T-cell (primary cell): ENCODE data around the gene NABP2. TPM values are rescaled to one million over a fixed set of nuclear protein-coding genes. Genes with fewer than 3 reads are reported as not detected.

Experiments used
- ATAC-seq, 4 experiments: fragments of 200-7000 bp in 3 of 4; fragments of 150-1000 bp in 1 of 4; cut with Tn5 transposase; replicated peaks in 1 of 4; 1 replicate in 3 of 4; 2 replicates in 1 of 4; pipeline ENCODE4 v1.10.0; 2021; ENCODE audit warnings: moderate library complexity in 3 of 4, mild to moderate bottlenecking in 2 of 4, moderate number of reproducible peaks in 1 of 4
- CTCF ChIA-PET, 2 donors: fragments of 300-600 bp; sonication (Branson Sonifier 250); formaldehyde crosslinking; loops; one replicate each; lab custom pipeline; 2022; ENCODE audit warnings: antibody characterized with exemption in 2 of 2; lab: Charles Lee
- POLR2A ChIA-PET, 2 donors: fragments of 300-600 bp; sonication (Branson Sonifier 250); formaldehyde crosslinking; loops; one replicate each; lab custom pipeline; 2022; ENCODE audit warnings: antibody characterized with exemption in 2 of 2; lab: Charles Lee
- DNase-seq, 35 experiments: peaks; one replicate each; pipeline versions ENCODE4 v3.0.0 to v3.0.0-alpha.2; 2013 to 2023
- H3K27ac ChIP-seq: one replicate; pipeline ENCODE4 v1.5.1; 2013; ENCODE audit warnings: low read length
- H3K27me3 ChIP-seq, 2 experiments: replicated peaks in 1 of 2; 1 replicate in 1 of 2; 2 replicates in 1 of 2; pipeline versions ENCODE4 v1.6.1 to v1.7.0; 2013; ENCODE audit warnings: low read length in 1 of 2, mixed read lengths in 1 of 2; ENCODE audit not compliant: control insufficient read depth in 2 of 2, insufficient read depth in 2 of 2; ENCODE audit errors: extremely low read depth in 1 of 2
- H3K36me3 ChIP-seq, 2 donors: 1 replicate in 1 of 2; 2 replicates in 1 of 2; pipeline versions ENCODE4 v1.6.1 to v1.7.0; 2013; ENCODE audit warnings: low read length in 1 of 2; ENCODE audit not compliant: control insufficient read depth in 2 of 2, insufficient read depth in 1 of 2; ENCODE audit errors: extremely low read depth in 1 of 2
- H3K4me1 ChIP-seq, 2 experiments: 1 replicate in 1 of 2; 2 replicates in 1 of 2; pipeline versions ENCODE4 v1.6.1 to v1.7.0; 2013; ENCODE audit warnings: low read length in 2 of 2, mixed read lengths in 1 of 2; ENCODE audit not compliant: insufficient read depth in 2 of 2, control insufficient read depth in 1 of 2; ENCODE audit errors: extremely low read depth in 1 of 2
- H3K4me3 ChIP-seq, 2 donors: 1 replicate in 1 of 2; 2 replicates in 1 of 2; pipeline versions ENCODE4 v1.5.1 to v1.7.0; 2013; ENCODE audit warnings: mild to moderate bottlenecking in 2 of 2, low read length in 1 of 2, moderate library complexity in 1 of 2; ENCODE audit not compliant: control insufficient read depth in 1 of 2; ENCODE audit errors: extremely low read depth in 1 of 2
- H3K9me3 ChIP-seq: 2 replicates; pipeline ENCODE4 v1.7.0; 2013
- H3K27ac Mint-ChIP-seq, 2 donors: one replicate each; pipeline ENCODE4 v1.8.0; 2020 to 2021; ENCODE audit warnings: mild to moderate bottlenecking in 2 of 2, mixed read lengths in 2 of 2
- H3K27me3 Mint-ChIP-seq, 2 donors: one replicate each; pipeline ENCODE4 v1.8.0; 2021 to 2022; ENCODE audit warnings: mixed read lengths in 2 of 2
- H3K36me3 Mint-ChIP-seq: one replicate; pipeline ENCODE4 v1.8.0; 2021; ENCODE audit warnings: mixed read lengths
- H3K4me1 Mint-ChIP-seq, 3 donors: one replicate each; pipeline ENCODE4 v1.8.0; 2020 to 2022; ENCODE audit warnings: mixed read lengths in 3 of 3, mild to moderate bottlenecking in 1 of 3
- H3K4me3 Mint-ChIP-seq, 3 donors: one replicate each; pipeline ENCODE4 v1.8.0; 2020 to 2022; ENCODE audit warnings: mild to moderate bottlenecking in 3 of 3, mixed read lengths in 3 of 3, moderate library complexity in 3 of 3
- H3K9me3 Mint-ChIP-seq, 3 donors: one replicate each; pipeline ENCODE4 v1.8.0; 2020 to 2022; ENCODE audit warnings: mixed read lengths in 3 of 3
- WGBS: methylation state at CpG from one replicate; pipeline ENCODE4 v1.1.5; 2013; ENCODE audit warnings: missing lambda C conversion rate; ENCODE audit not compliant: insufficient coverage; 5-methylcytosine and 5-hydroxymethylcytosine counted together
- total RNA-seq, 35 experiments: library from RNA in 6 of 35; stranded (reverse) in 6 of 35; fragments of 120-200 nt in 1 of 35; gene quantifications; one replicate each; pipeline versions ENCODE4 v1.2.1 to v1.2.4 and lab custom pipeline; 2013 to 2026

Gene NABP2
- total RNA-seq, 5 donors from 2014 or later (not counting 1 experiment from before 2014, with no cell fraction given), result 11.8 to 19.1 (median 14.0) TPM

DNA sequence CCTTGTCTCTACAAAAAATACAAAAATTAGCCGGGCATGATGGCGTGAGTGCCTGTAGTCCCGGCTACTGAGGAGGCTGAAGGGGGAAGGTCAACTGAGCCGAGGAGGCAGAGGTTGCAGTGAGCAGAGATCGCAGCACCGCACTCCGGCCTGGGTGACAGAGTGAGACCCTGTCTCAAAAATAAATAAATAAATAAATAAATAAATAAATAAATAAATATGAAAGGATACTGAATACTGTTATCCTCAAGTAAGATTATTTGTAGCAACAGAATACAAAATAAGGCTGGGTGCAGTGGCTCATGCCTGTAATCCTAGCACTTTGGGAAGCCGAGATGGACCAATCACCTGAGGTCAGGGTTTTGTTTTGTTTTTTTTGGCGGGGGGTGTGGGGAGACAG, 4.3 kb upstream of the NABP2 start:
- ATAC-seq (no peak), DNase-seq (no peak)
- Histone ChIP-seq H3K36me3 (peaks cover 3 to 13% of the 10 kb centered on the region in 2 donors), H3K4me3 (no peak overlapping the region), H3K27me3 (no peaks in the 10 kb centered on the region), H3K4me1 (peaks cover 18 to 49% of the 10 kb centered on the region in 2 experiments), H3K9me3 (no peaks in the 10 kb centered on the region), H3K27ac (no peak overlapping the region)
- 100% methylated on average over 2 of the region's 9 CpGs for WGBS
- peaks cover 48 to 50% (median 50%) of the 10 kb centered on the region in 3 donors for H3K4me1 Mint-ChIP-seq
- H3K27ac Mint-ChIP-seq, result no peak overlapping the region
- H3K4me3 Mint-ChIP-seq, result peak overlapping the region; percentile 19 to 47 (median 31)
- ChIA-PET CTCF (no interaction called here), POLR2A (no interaction called here)
- peaks cover 5% of the 10 kb centered on the region for H3K36me3 Mint-ChIP-seq
- H3K27me3 Mint-ChIP-seq, result no peaks in the 10 kb centered on the region
- no peaks in the 10 kb centered on the region for H3K9me3 Mint-ChIP-seq

DNA sequence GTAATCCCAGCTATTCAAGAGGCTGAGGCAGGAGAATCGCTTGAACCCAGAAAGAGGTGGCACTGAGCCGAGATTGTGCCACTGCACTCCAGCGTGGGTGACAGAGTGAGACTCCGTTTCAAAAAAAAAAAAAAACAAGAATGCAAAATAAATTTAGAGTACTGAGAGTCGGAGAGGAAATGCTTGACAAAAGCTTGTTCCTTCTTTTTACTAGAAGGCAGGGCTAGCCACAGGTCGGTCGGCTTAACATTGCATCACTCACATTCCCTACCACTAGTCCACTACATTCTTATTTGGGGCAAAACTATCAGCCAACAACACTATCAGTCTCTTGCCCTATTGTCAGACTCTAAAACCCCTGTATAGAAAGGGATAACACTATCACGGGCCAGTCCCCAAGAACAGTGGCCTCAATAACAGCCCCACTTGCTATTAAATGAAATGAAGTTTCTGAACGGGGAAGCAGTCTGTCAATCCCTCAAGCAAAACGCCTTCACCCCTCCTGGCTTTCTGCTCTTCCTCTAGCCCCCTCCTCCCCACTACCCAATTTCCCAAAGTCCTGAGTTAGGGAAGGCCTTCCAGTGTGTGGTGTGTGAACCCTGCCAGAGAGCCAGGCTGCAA, 3.4 kb upstream of the NABP2 start:
- ATAC-seq, result no peak
- CTCF ChIA-PET, result interaction anchor here in 1 of 2 donors (0.7 to 3.0 kb wide), 3 partner anchors 15 to 140 kb away, joined by 3 to 36 read pairs (median 21); partner anchors contain the start of gene SMARCC2

DNA sequence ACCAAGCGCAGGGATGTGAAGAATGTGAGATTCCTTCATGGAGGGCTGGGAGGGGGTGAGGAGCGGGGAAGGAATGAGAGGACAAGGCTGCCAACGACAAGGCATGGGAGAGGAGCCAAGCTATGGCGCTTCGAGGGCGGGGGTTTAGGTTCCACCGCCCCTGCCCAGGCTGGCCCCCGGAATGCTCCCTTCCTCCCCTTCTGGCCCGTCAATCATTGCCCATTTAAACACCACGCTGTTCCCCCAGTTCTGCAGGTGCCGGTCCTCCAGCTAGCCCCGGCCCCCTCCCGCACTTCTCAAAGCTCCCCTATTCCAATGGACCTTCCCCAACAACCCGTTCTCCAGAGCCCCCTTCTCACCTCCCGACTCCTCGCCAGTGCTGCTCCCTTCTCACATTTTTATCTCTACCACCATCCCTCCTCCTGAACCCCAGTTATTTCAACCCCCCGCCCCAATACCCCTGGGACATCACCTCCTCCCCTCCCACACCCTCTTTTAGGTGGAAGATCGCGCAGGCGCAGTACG, 2.8 kb upstream of the NABP2 start:
- ChIA-PET POLR2A (interaction anchor here (0.9 to 1.7 kb wide), 5 partner anchors 61 to 139 kb away, joined by 3 to 10 read pairs (median 5); partner anchors contain the start of genes ESYT1 (in 1 of the 2), PA2G4 (in 1 of the 2), STAT2 (in 1 of the 2) and ZC3H10 (in 1 of the 2)), CTCF (interaction anchor here (0.6 to 3.0 kb wide), 24 partner anchors 8 to 483 kb away, joined by 3 to 36 read pairs (median 5); partner anchors contain the start of genes COQ10A (in 1 of the 2), ESYT1 (in 1 of the 2), MYL6B (in 1 of the 2) and ORMDL2 (in 1 of the 2))
- DNase-seq (peak in 1 of 35 experiments; percentile 17), ATAC-seq (peak; percentile 22 to 50 (median 28))
- Mint-ChIP-seq H3K4me3 (peak overlapping the region; percentile 98 to 100 (median 98)), H3K9me3 (no peaks in the 10 kb centered on the region), H3K27me3 (no peaks in the 10 kb centered on the region), H3K27ac (peak overlapping the region; percentile 98 to 99), H3K4me1 (peaks cover 52 to 55% (median 53%) of the 10 kb centered on the region in 3 donors), H3K36me3 (peaks cover 2% of the 10 kb centered on the region)
- peak overlapping the region; percentile 94 for H3K27ac ChIP-seq
- peaks cover 18 to 54% of the 10 kb centered on the region in 2 experiments for H3K4me1 ChIP-seq
- WGBS, result 0% methylated on average over 15 of the region's 21 CpGs
- H3K9me3 ChIP-seq, result no peaks in the 10 kb centered on the region
- peak overlapping the region; percentile 98 for H3K4me3 ChIP-seq
- peaks cover 3 to 5% of the 10 kb centered on the region in 2 donors for H3K36me3 ChIP-seq
- H3K27me3 ChIP-seq, result no peaks in the 10 kb centered on the region

More for the DNA sequence above, 3.4 kb upstream of the NABP2 start:
- Histone ChIP-seq H3K36me3 (peaks cover 3 to 9% of the 10 kb centered on the region in 2 donors), H3K9me3 (no peaks in the 10 kb centered on the region), H3K4me3 (peak overlapping the region; percentile 98), H3K27ac (peak overlapping the region; percentile 94), H3K4me1 (peaks cover 18 to 54% of the 10 kb centered on the region in 2 experiments), H3K27me3 (no peaks in the 10 kb centered on the region)
- peak overlapping the region; percentile 98 to 100 (median 98) for H3K4me3 Mint-ChIP-seq
- POLR2A ChIA-PET, result no interaction called here
- H3K9me3 Mint-ChIP-seq, result no peaks in the 10 kb centered on the region
- peak overlapping the region; percentile 98 to 99 for H3K27ac Mint-ChIP-seq
- no peaks in the 10 kb centered on the region for H3K36me3 Mint-ChIP-seq
- H3K4me1 Mint-ChIP-seq, result peaks cover 55 to 56% (median 56%) of the 10 kb centered on the region in 3 donors
- H3K27me3 Mint-ChIP-seq, result no peaks in the 10 kb centered on the region
- DNase-seq, result peak in 2 of 35 experiments; percentile 8 to 23
- WGBS, result 13% methylated on average over 3 of the region's 10 CpGs

DNA sequence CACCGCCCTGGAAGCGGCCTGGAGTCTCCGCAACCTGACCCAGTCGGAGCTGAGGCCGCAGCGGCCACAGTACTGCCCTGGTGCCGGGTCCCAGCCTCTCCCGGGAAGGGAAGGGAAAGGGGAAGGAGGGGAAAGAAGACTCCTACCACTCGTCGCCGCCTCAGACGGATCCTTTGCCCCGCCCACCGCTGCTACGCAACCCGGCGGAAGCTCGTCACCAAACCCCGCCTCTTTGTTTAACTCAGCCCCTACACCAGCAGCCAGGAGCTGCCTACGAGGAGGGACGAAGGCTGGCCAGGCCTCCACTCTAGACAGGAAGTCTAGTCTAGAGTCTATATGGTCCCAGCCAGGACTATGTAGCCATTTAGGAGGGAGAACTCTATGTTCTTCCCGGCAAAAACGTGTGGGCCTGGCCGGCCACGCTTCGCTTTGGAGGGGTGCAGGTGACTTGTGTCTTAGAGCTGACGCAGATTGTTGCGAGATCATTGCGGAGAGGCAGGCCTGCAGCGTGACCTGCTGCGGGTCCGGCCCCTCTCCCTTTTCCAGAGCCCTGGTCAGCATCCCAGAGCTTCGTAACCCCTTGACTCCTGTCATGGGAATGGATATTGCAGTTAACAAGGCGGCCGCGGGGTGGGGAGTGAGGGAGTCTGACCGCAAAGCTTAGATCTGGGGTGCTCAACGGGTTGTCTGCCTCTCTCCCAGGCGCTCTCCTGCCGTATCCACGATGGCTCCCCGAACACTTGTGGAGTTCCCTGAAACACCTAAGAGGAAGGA, 2.2 kb upstream of the NABP2 start, which contains the start of gene RNF41:
TSS of gene RNF41 (minus strand) at position 166 of the 774 bp plus-strand sequence. CDS start 7,875 bp downstream, outside the sequence.
- Histone ChIP-seq H3K9me3 (no peaks in the 10 kb centered on the region), H3K27me3 (no peaks in the 10 kb centered on the region), H3K27ac (peak within 1 kb of the TSS; percentile 94), H3K4me1 (peaks cover 18 to 54% of the 10 kb centered on the region in 2 experiments), H3K36me3 (peaks cover 2% of the 10 kb centered on the region in 2 donors), H3K4me3 (peak within 1 kb of the TSS; percentile 98)
- Mint-ChIP-seq H3K9me3 (no peaks in the 10 kb centered on the region), H3K27ac (peak within 1 kb of the TSS; percentile 98 to 99), H3K4me3 (peak within 1 kb of the TSS; percentile 98 to 100 (median 98)), H3K36me3 (peaks cover 2% of the 10 kb centered on the region), H3K4me1 (peaks cover 45 to 52% (median 49%) of the 10 kb centered on the region in 3 donors), H3K27me3 (no peaks in the 10 kb centered on the region)
- ChIA-PET POLR2A (interaction anchor here (0.6 to 1.7 kb wide), 9 partner anchors 8 to 195 kb away, joined by 3 to 10 read pairs (median 5); partner anchors contain the start of genes ESYT1 (in 1 of the 2), PA2G4 (in 1 of the 2), SMARCC2 (in 1 of the 2) and STAT2 (in 1 of the 2)), CTCF (interaction anchor here (0.5 to 3.0 kb wide), 41 partner anchors 7 to 1301 kb away, joined by 3 to 36 read pairs (median 4); partner anchors contain the start of genes SMARCC2 (in 2 of the 2), ANKRD52 (in 1 of the 2), COQ10A (in 1 of the 2) and CS (in 1 of the 2))
- peak; percentile 80 to 96 (median 89) for DNase-seq
- WGBS, result under 1% methylated on average over 18 of the region's 42 CpGs
- peak; percentile 81 to 85 (median 82) for ATAC-seq

DNA sequence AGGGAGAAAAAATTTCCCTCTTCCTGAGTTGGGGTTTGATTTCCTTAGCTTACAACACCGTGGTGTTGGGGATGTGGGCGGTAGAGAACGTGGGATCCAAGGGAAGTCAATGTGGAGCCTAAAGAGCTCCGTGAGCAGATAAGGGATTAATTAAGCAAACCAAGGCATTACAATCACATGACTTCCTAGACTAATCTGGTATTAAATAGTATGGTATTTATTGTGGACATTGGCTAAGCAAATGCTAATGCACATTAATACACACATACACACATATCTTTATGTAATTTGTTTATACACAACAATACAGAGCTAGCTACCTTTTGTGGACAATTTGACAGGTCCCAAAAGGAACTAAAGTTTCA, 1.6 kb upstream of the NABP2 start:
- no peaks in the 10 kb centered on the region for H3K27me3 ChIP-seq
- Mint-ChIP-seq H3K36me3 (peaks cover 2% of the 10 kb centered on the region), H3K4me1 (peaks cover 45 to 52% (median 49%) of the 10 kb centered on the region in 3 donors), H3K27me3 (no peaks in the 10 kb centered on the region), H3K27ac (peak overlapping the region; percentile 98 to 99), H3K4me3 (peak overlapping the region; percentile 98 to 100 (median 98)), H3K9me3 (no peaks in the 10 kb centered on the region)
- H3K9me3 ChIP-seq, result no peaks in the 10 kb centered on the region
- DNase-seq (no peak), ATAC-seq (no peak)
- H3K4me3 ChIP-seq, result peak overlapping the region; percentile 98
- peaks cover 18 to 54% of the 10 kb centered on the region in 2 experiments for H3K4me1 ChIP-seq
- ChIA-PET POLR2A (interaction anchor here (0.6 to 1.7 kb wide), 5 partner anchors 8 to 196 kb away, joined by 4 to 10 read pairs (median 5); partner anchors contain the start of genes ESYT1 (in 1 of the 2), SMARCC2 (in 1 of the 2) and ZC3H10 (in 1 of the 2)), CTCF (interaction anchor here (0.5 to 3.0 kb wide), 32 partner anchors 8 to 484 kb away, joined by 3 to 36 read pairs (median 4); partner anchors contain the start of genes SMARCC2 (in 2 of the 2), ANKRD52 (in 1 of the 2), COQ10A (in 1 of the 2) and CS (in 1 of the 2))
- H3K27ac ChIP-seq, result peak overlapping the region; percentile 94
- peaks cover 0 to 2% of the 10 kb centered on the region in 2 donors for H3K36me3 ChIP-seq
- WGBS, result no CpG with 5 or more reads among the region's 4 CpGs
